Subcutaneous abdominal adipose tissue (tissue), 5 donors: ENCODE results near the gene TAS2R31.
"Not testable (repeated sequence)": the region's sequence is repeated elsewhere in the genome, so short reads cannot be mapped to it uniquely, and the experiment has no call there.

ENCODE experiments used
- H3K27ac ChIP-seq: one replicate; pipeline ENCODE4 v1.7.0; 2013; ENCODE audit warnings: low read depth, mild to moderate bottlenecking, inconsistent platforms, low read length, moderate library complexity
- H3K27me3 ChIP-seq, 5 donors: one replicate each; pipeline ENCODE4 v1.7.0; 2013; ENCODE audit warnings: low read length in 5 of 5, inconsistent platforms in 1 of 5; ENCODE audit not compliant: control insufficient read depth in 5 of 5, insufficient read depth in 4 of 5
- H3K36me3 ChIP-seq, 5 donors: one replicate each; pipeline ENCODE4 v1.7.0; 2013; ENCODE audit warnings: low read length in 5 of 5; ENCODE audit not compliant: control insufficient read depth in 5 of 5, insufficient read depth in 5 of 5
- H3K4me1 ChIP-seq, 5 donors: one replicate each; pipeline ENCODE4 v1.7.0; 2013; ENCODE audit warnings: low read length in 5 of 5, mild to moderate bottlenecking in 3 of 5, moderate library complexity in 1 of 5; ENCODE audit not compliant: control insufficient read depth in 5 of 5, insufficient read depth in 5 of 5
- H3K4me3 ChIP-seq, 5 donors: one replicate each; pipeline ENCODE4 v1.7.0; 2013; ENCODE audit warnings: low read length in 5 of 5, low read depth in 1 of 5
- H3K9ac ChIP-seq, 5 donors: one replicate each; pipeline ENCODE4 v1.7.0; 2013; ENCODE audit warnings: low read length in 5 of 5, mild to moderate bottlenecking in 4 of 5, moderate library complexity in 3 of 5
- H3K9me3 ChIP-seq, 5 donors: one replicate each; pipeline ENCODE4 v1.7.0; 2013; ENCODE audit warnings: low read length in 5 of 5; ENCODE audit not compliant: control insufficient read depth in 5 of 5
- donor health status: healthy.
- donor health status: healthy.
- donor health status: healthy.
- donor health status: healthy.
- donor health status: healthy.

TAS2R31 gene

GRCh38 chr12:11049806-11050531 lies 18.8 kb upstream of the TAS2R31 start:
- H3K27ac ChIP-seq, H3K4me1 ChIP-seq, H3K27me3 ChIP-seq, H3K9me3 ChIP-seq, H3K9ac ChIP-seq, H3K4me3 ChIP-seq: not testable (repeated sequence)
- H3K36me3 ChIP-seq = peaks cover under 1 to 11% (median 9%) of the 10 kb centered on the region in 5 donors

GRCh38 chr12:11041366-11041765 lies 10.2 kb upstream of the TAS2R31 start:
- not testable (repeated sequence) for H3K4me1 ChIP-seq, H3K4me3 ChIP-seq, H3K9ac ChIP-seq, H3K9me3 ChIP-seq, H3K27ac ChIP-seq, H3K27me3 ChIP-seq
- H3K36me3 ChIP-seq = peaks cover 0 to 19% (median 4%) of the 10 kb centered on the region in 5 donors

DNA sequence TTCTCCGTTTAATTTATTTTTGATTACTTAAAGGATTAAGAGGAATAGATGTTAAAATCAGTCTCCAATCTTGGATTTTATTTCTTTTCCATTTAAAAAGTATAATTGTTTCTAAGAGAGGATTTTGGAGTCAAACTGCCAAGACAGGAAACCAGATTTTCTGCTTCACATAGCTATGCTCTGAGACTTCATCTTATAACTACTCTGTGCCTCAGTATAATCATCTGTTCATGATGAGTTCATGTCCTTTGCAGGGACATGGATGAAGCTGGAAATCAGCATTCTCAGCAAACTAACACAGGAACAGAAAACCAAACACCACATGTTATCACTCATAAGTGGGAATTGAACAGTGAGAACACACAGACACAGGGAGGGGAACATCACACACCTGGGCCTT lies 9.0 kb upstream of the TAS2R31 start:
- Histone ChIP-seq H3K27ac (no peak overlapping the region), H3K27me3 (no peaks in the 10 kb centered on the region), H3K9me3 (no peaks in the 10 kb centered on the region), H3K4me1 (peaks cover 0 to 2% (median 0%) of the 10 kb centered on the region in 5 donors), H3K36me3 (peaks cover 0 to 14% (median 3%) of the 10 kb centered on the region in 5 donors), H3K9ac (no peak overlapping the region), H3K4me3 (no peak overlapping the region)

GRCh38 chr12:11039171-11039570 lies 8.0 kb upstream of the TAS2R31 start:
- no peak overlapping the region for H3K27ac ChIP-seq
- no peak overlapping the region for H3K4me3 ChIP-seq
- no peaks in the 10 kb centered on the region for H3K9me3 ChIP-seq
- H3K4me1 ChIP-seq = peaks cover 0 to 2% (median 0%) of the 10 kb centered on the region in 5 donors
- no peak overlapping the region for H3K9ac ChIP-seq
- peaks cover 0 to 5% (median 0%) of the 10 kb centered on the region in 5 donors for H3K36me3 ChIP-seq
- H3K27me3 ChIP-seq = no peaks in the 10 kb centered on the region

DNA sequence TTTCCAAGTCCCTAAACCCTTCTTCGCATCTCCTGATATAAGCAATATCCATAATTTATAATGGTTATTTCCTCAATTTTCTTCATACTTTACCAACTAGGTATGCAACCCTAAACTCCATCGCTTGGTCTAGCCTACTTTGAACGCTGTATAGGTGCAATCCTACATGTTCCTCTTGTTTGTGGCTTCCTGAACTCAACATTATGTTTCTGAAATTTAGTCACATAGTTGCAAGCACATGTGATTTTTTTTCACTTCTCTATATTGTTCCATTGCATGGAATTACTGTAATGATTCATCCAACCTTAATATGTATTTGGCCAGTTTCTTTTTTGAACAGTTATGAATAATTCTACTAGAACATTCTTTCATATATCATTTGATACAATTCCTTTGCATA lies 2.8 kb upstream of the TAS2R31 start:
- not testable (repeated sequence) for H3K36me3 ChIP-seq, H3K9ac ChIP-seq, H3K4me3 ChIP-seq, H3K9me3 ChIP-seq, H3K4me1 ChIP-seq, H3K27ac ChIP-seq, H3K27me3 ChIP-seq

- H3K27ac ChIP-seq = no peak overlapping the region
- no peaks in the 10 kb centered on the region for H3K4me1 ChIP-seq
- H3K9me3 ChIP-seq = no peaks in the 10 kb centered on the region
- H3K4me3 ChIP-seq = no peak overlapping the region
- peaks cover 5 to 10% (median 5%) of the 10 kb centered on the region in 5 donors for H3K36me3 ChIP-seq
- H3K27me3 ChIP-seq = no peaks in the 10 kb centered on the region
- H3K9ac ChIP-seq = no peak overlapping the region
Observed at GRCh38 chr12:11026118-11026517, 5.1 kb downstream of the TAS2R31 start.

DNA sequence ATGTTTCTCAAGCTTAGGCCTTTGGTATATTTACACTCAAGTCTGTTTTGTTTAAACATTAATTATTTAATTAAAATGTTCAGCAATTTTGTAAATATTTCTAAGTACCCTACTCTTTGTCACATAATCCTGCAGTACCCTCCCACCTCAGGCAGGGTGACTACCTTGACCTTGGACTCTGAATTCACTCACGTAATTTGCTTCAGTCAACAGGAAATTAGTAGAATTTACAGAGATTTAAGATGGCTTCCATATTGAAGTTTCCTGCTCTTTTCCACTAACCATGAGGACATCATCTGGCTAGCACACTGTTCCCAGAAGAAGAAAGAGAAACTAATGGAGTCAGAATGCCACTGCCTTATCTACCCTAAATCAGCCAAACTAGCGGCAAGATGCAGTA lies 7.8 kb downstream of the TAS2R31 start:
- Histone ChIP-seq H3K27ac (no peak overlapping the region), H3K9me3 (no peaks in the 10 kb centered on the region), H3K9ac (no peak overlapping the region), H3K36me3 (peaks cover 0 to 10% (median 5%) of the 10 kb centered on the region in 5 donors), H3K4me1 (no peaks in the 10 kb centered on the region), H3K27me3 (no peaks in the 10 kb centered on the region), H3K4me3 (no peak overlapping the region)

- Histone ChIP-seq H3K36me3 (peaks cover 0 to 2% (median 0%) of the 10 kb centered on the region in 5 donors), H3K9ac (no peak within 1 kb of the TSS), H3K4me1 (no peaks in the 10 kb centered on the region), H3K27me3 (no peaks in the 10 kb centered on the region), H3K27ac (no peak within 1 kb of the TSS), H3K9me3 (no peaks in the 10 kb centered on the region), H3K4me3 (no peak within 1 kb of the TSS)
Observed at GRCh38 chr12:11022520-11022919, 8.7 kb downstream of the TAS2R31 start, which contains the start of gene TAS2R19. TSS of gene TAS2R19 (minus strand) at chr12:11022620. CDS start at chr12:11022571, 49 bp downstream.

GRCh38 chr12:11016937-11017336 lies 14.3 kb downstream of the TAS2R31 start:
- no peaks in the 10 kb centered on the region for H3K9me3 ChIP-seq
- no peak overlapping the region for H3K9ac ChIP-seq

DNA sequence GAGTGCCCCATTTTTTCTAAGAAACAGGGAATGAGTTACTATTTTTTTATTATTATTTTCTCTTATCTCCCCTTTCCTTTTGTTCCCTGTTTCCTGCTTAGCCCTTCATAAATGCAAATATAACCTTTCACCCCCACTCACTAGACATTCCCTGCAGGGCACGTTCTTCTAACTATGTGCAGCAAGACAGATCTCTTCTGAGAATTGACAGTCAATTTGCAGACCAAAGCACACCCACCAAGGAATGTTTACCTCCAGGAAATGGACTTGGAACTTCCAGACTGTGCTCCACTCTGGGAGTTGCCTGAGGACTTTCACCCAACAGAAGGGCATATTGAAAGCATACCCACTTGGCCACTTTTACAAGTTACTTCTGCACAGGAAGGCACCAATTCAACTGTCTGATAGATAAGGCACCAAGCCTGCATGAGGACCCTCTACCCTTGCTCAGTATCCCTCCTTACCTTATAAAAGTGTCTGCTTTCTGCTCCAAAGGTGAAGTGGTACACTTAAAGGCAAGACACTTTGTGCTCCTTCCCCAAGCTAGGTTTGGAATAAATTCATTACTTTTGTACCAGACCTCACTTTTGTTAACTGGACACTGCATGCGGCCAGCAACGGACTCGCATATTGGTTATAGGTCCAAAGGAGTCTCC lies 15.3 kb downstream of the TAS2R31 start:
- no peak overlapping the region for H3K9ac ChIP-seq
- no peaks in the 10 kb centered on the region for H3K9me3 ChIP-seq
- no peak overlapping the region for H3K4me3 ChIP-seq
- no peaks in the 10 kb centered on the region for H3K36me3 ChIP-seq
- no peaks in the 10 kb centered on the region for H3K27me3 ChIP-seq
- H3K4me1 ChIP-seq = peaks cover 0 to 9% (median 5%) of the 10 kb centered on the region in 5 donors
- H3K27ac ChIP-seq = no peak overlapping the region

More at GRCh38 chr12:11016937-11017336, 14.3 kb downstream of the TAS2R31 start:
- no peaks in the 10 kb centered on the region for H3K27me3 ChIP-seq
- H3K4me1 ChIP-seq = peaks cover 0 to 9% (median 5%) of the 10 kb centered on the region in 5 donors
- H3K27ac ChIP-seq = no peak overlapping the region
- H3K4me3 ChIP-seq = no peak overlapping the region
- H3K36me3 ChIP-seq = no peaks in the 10 kb centered on the region
